GM21367 (cell line): Measurements from ENCODE around the gene SVIL.
"Not testable (repeated sequence)": the region's sequence is repeated elsewhere in the genome, so short reads cannot be mapped to it uniquely, and the experiment has no call there.

Experiments used
- ATAC-seq: cut with Tn5 transposase; IDR thresholded peaks from one replicate; pipeline ENCODE4 v1.9.1; 2021; ENCODE audit not compliant: unreplicated experiment

The SVIL gene

DNA sequence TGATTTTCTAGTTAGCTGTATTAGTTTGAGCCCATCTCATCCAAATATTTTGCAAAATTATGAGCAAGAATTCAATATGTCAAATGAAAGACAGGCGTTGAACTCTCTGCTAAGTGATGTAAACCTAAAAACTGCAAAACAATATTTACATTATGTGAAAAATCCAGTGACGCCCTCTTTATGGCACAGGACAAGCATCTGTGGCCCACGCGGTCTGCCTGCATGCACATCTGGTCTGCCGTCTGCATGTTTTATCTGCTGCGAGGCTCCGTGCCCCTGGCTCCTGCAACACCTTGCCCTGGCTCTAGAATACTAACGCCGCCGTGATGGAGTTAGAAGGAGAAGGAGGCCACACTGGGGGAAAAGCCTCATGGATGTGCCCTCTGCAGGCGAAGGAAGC, 142.0 kb downstream of the SVIL start:
- no peak for ATAC-seq

DNA sequence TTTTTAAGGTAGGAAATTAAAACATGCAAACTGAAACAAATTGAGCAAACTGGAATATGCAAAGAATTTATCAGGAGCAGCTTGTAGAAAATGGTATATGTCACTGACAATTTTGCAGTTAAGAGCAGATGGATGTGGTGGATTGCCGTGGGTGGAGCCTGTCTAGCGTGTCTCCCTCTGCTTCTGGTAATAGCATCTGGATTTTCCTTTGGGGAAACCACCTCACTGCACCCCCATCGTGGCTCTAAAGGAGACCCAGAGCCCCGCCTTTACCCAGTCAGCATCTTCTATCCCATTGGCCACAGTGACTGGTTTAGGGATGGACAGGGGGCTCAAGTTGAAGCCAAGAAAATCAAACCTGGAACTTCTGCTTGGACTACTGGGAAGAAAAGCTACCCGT, 142.9 kb downstream of the SVIL start:
- ATAC-seq: no peak

DNA sequence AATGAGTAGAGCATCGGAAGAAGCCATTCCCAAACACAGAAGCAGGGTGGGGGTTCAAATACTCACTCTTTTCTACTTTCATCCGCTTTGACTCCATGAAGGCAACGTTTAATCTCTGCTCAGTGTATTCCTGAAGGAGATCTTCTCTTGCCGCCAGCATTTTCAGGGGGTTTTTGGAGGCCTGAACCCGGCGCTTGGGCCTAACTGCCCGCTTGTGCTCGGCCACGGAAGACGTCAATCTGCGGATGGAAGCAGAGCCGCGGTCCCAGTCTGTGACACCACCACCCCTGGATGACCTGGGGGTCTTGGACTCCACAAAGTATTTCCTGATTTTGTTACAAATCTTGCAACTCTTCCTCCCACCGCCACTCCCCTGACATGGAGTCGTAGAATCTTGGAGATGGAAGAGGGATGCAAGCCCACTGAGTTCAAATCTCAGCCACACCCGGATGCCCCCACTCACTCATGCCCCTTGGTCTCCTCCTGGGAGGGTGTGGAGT, 143.9 kb downstream of the SVIL start:
- ATAC-seq: not testable (repeated sequence)

DNA sequence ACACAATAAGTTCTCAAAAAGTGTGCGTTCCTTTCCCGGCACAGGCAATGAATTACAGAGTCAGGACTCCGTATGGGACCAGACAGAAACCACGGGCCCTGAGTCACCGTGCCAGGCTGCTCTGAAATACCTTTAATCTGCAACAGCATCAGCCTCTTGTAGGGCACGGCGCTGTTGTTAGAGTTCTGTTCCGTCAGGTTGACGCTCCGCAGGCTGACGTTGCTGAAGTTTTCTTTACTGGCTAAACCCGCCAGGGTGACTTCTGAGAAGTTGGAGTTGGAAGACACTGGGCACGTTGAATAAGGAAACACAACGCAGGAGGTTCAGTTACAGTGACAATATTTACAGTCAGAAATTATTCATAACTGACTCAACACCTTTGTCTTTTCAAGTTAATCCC, 146.3 kb downstream of the SVIL start:
- not testable (repeated sequence) for ATAC-seq

DNA sequence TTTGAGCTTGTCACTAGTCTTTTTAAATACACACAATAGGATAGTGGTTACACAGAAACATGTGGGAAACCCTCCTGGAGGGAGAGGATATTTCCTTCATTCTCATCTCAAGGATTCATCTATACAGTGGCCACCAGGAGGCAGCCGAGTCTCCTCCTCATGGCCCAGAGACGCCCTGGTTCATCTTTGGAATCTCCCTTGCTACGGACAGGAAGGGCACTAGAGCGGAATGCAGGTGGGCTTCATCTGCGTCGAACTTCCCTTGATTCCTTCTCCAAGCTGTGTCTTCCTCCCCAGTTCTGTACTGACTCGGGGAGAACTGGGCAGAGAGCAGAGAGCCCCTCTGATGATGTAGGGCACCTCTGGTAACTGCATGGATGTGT, 146.9 kb downstream of the SVIL start:
- ATAC-seq: not testable (repeated sequence)

DNA sequence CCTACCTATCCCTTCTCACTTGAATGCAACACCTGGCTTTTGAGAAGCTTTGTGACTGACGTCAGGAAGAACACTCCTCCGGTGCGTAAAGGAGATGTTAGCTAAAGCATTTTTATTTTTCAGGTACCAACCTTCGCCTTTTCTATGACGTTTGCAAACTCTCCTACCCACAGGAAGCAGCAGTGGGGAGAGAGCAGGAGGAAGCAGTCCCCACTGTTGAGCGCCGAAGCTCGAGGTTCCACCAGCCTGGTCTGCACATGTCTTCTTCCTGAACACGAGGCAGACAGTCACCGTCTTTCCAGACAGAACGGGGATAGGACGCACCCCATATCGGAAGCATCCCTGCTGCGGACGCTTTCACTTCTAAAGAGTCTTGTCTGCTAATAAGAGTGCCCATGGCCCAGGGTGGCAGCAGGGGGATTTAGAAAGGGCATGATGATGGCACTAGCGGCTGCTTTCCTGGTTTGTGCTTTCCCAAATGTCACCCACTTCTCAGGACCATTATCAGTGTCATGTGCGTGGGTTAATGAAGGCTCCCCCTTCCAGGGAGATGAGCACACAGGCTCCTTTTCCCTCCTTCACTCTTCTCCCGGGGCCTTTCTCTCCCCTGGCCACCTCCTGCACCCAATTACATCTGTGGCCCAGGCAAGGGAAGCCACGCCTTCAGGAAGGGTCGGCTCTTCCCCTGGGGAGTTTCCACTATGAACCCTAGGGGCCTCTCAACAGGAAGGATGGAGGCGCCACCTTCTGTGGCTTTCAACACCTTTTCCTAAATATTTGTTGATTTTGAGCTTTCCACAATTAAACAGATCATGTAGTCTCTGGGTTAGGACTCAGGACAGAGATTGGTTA, 147.5 kb downstream of the SVIL start:
- ATAC-seq: not testable (repeated sequence)

DNA sequence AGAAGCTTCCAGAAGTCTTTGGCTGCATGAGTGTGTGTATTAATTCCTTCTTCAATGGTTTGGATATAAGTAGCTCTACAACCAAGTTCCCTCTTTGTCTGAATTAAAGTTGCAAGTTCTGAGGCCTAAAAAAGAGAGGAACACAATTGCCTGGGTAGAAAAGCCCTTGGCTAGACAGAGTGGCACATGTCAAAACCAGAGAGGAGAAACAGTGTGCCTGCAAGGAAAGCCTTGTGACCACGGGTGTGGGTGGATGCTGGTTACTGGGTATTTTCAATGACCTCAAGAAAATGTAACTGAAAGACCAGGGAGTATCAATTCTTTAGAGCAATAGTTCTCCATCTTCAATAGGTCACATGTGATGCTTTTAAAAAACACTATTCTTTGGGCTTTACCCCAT, 148.3 kb downstream of the SVIL start:
- no peak for ATAC-seq

DNA sequence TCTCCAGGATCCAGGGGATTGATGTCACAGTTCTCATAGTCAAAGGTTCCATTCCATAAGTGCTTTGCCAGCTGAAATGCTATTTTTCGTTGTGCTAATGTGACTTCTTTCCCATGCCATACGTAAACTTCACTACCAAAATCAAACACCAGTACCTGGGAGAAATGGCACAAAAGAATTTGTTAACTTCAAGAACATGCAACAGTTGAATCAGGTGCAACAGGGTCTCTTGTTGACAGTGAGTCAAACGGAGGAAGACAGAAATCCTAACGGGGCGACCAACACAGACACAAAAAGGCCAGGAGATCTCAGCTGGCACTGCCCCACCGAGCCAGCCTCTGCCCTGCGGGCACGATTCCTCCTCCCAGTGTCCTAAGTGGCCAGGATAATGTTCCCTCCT, 150.1 kb downstream of the SVIL start:
- ATAC-seq: not testable (repeated sequence)

DNA sequence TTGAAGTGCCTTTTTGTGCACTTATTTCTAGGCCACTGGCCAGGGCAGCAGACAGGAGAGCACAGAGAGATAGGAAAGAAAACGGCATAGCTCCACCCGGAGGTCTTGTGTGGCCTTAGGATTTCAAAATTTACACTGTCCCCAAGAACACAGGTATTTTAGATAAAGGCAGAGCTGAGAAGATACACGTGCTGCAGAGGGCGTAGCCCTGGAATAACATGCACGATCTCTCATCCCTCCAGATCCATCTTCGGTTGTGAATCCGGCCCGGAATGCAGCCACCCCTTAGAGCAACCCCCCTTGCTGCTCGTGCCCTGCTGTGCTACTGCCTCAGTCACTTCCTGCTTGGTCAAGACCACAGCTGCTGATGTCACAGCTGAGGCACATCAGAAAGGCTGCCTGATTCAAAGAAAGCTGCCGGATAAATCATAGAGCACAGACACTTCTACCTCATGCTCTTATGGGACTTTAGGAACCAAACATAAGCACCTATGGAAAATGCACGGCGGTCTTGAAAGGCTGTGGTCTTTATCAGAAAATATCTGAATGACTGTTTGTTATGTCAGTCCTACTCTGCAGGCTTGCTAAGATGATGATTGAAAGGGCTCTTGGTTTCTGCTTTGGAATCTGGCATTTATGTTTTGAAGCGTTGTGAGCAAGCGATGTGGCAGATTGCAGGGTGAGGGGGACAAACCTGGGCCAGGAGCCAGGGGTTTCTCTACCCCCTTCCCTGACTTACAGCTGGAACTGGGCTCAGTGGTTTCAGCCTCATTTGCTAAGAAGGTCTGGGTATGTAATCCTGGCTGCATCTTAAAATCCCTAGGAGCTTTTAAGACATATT, 152.0 kb downstream of the SVIL start:
- no peak for ATAC-seq

DNA sequence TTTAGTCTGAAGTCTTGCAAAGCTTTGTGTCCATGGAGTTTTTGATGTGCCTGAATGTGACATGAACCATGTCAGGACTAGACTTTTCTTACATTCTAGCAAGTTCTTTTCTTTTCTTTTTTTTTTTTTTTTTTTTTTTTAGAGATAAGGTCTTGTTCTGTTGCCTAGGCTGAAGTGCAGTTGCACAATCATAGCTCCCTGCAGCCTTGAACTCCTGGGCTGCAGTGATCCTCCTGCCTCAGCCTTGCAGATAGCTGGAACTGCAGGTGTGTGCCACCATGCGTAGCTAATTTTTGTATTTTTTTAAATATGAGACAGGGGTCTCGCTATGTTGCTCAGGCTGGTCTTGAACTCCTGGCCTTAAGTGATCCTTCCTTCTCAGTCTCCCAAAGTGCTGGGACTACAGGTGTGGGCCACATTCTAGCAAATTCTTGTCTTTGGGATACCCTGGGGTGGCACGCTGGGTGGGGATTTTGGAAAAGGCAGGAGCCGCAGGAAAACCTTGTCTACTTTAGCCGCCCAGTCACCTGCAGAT, 152.8 kb downstream of the SVIL start:
- no peak for ATAC-seq

DNA sequence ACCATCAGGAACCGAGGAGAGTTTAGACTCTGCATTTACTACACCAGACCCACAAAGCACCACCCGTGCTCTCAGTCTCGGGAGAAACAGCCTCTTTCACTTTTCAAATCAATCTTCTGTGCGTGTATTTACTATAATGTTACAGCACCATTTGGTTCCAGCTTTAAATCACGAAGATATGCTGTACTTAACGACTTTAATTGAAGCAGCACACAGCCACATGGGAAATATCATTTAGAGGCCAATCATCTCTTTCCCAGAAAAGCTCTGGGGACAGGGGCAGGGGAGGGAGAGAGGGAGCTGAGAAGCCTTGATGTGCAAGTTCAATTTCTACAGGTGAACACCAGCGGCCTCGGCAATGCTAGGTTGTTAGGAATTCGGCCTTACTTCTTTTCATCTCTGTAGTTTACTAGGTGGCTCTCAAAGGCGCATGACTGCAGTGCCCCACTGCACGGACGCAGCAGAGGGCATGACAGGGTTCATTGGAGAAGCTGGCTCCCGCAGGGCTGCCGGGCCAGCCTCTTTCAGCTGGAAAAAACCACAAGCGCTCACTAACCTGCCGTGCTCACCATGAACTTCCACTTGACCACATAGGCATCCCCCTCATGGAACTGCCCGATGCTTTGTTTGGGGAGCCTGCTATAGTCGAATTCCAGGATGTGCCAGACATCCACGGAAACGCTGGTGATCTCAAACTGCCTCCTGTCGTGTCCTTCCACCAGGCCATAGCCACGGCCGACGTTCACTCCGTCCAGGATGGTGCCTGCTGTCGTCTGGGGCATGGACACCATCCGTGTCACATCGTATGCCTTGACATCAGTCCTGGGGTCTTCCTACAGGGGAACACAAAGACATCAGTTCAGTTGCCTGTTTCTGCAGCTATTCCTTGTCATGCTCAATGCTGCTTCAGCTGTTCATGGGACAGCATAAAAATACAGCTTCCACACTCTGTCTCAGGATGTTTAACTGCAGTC, 154.5 kb downstream of the SVIL start:
- no peak for ATAC-seq

DNA sequence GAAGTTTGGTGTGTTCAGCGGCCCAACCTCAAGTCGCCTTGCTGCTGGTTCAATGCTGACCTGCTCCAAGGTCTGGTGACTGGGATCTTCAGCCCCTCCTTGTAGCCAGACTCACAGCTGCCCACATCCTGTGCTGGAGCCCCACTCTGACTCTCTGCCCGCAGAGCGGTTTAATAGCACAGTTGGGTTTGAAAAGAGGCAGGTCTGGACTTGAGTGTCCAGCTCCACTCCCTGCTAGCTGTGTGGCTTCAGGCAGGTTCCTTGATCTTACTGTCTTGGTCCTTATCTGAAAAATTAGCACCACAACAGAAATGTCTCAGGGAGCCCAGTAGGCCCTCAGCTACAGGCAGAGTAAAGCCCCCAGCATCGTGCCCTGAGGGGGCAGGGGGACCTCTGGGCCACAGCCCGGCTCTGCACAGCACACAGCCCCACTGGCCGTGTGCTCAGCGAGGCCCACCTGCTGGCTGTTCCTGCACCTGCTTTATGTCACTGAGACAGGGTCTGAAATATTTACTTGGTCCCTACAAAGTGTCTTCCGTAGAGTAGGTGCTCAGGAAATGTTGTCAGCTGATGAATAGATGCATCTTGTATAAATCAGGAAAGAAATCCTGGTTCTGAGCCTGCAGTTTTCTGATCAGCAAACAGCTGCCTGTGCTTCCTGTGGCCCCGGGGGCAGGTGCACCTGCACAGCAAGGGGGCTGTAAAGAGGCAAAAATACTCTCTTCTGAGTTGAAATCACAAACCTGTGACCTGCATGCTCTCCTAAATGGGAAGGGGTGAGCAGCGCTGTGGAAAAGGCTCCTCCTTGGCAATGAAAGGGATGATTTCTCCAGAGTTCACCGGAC, 155.5 kb downstream of the SVIL start:
- ATAC-seq: no peak

DNA sequence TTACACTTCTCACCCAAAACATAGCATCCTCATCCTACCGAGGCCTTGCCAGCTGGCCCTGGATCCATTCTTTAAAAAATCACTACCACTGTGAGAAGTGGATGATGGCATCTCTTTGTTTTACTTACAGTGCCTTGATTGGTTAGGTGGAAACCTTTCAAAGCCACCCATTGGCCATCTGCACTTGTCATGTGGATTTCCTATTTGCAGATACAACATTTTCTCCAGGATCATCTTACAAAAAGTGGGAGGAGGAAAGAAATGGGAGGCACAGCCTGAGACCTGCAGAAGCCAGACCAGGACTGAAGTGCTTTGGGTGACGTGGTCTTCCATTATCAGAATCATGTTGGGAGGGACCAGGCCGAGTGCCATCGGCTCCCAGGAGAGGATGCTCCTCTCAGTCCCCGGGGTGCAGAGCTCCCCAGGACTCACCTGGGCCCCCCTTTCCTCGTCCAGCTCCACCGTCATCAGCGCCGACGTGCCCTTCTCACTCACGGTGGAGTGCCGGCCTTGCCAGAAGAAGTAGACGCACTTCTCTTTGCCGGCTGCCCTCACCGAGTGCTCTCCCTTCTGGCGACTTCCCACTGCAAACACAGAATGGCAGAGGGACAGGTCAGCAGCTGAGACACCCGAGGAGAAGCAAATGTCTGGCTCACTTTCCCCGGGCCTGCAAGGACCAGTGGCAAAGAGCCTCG, 161.2 kb downstream of the SVIL start:
- no peak for ATAC-seq

DNA sequence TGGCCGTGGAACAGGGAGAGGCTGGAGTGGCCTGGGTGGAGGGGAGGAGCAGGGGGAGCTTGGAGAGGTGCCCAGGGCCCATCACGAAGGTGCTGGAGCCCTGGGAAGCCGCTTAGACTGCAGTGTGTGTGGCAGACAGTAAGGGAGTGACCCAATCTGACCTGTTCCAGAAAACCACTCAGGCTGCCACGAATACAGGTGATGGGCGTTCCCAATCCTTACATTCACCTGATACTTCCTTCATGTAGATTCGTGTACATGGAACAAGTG, 161.7 kb downstream of the SVIL start:
- ATAC-seq: no peak

DNA sequence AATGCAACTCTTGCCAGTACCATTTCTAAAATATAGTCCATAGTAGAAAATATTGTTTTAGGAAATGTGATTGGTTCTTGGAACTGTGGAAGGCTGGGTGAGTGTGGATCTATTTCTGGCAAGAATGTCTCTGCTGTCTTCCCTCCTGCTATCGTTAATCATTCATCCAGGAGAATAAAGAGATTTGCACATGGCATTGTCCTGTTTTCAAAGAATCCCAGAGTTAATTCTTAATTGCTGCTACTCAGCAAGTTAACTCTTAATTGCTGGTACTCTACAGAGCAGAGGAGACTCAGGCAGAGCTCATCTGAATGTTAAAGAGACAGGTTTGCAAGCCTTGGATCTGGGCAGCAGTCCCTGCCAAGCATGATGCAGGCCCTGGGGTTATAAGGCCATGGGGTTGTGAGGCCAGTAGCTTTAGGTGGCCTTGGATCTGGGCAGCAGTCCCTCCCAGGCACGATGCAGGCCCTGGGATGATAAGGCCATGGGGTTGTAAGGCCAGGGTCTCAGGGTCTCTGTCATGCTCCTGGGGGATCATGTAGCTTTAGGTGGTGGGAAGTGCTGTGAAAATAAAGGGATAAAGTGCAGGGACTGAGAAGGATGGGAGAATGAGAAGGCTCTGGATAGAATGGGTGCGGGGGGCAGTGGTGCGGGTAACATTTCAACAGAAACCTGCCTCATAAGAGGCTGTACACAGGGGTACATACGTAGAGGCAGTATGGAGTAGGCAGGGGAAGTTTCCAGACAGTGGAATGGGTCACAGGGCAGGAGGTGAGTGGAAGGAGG, 162.3 kb downstream of the SVIL start:
- ATAC-seq: no peak

DNA sequence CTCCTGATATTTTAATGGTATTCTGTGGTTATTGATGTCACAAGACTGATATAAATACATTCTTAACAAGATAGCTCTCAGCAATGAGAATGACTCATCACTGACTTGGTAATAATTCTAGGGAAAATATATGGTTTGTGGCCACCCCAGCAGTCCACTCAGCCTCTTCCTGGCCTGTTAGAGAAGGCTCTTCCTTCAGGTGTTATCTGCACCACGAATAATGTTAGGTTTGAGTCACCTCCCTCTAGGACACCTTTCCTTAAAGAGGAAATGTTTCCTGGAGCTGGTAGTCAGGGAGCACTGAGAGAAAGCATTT, 163.3 kb downstream of the SVIL start:
- ATAC-seq: no peak

DNA sequence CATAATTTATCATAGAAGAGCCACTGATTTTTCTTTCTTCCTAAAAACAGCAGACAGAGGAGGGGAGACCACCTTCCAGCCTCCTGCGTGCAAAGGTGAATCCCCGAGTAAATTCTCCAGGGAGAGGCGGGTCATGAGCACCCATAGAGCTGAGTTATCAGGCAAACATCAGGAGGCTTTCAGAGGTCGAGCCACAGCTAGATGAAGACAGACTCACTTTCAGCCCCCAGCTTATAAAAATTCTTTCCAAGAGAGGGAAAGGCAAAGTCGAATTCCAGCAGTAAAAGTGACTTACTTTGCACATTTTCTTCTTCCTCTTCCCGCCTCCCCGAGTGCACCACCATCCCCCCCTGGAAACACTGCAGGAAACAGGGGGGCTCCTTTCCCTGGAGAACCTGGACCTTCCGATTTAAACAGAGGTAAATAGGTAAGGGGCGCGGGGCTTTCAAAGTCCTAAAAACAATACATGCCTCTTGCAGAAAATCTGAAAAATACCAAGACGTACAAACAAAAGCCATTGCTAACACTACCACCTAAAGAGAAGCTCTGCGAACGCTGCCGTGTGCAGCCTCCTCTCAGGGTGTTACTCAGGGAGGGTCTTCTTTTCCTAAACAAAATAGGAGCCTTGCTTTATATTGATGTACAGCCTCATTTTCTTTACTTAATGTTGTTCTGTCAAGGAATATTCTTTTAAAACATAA, 163.8 kb downstream of the SVIL start:
- no peak for ATAC-seq

DNA sequence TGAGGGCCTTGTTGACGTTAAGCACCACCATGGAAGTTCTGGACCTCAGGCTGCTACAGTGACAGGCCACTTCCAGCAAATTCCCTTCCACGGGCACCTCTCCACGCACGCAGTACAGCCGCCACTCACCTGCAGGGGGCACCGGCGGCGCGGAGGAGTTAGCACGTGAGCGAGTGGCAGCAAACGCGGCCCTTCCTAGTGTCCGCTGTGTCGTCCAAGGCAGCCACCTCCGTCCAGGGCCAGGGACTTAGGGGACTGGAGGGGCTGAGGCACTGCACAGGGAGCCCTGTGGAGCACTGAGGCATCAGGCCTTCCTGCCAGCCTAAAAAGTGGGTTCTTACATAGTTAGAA, 164.4 kb downstream of the SVIL start:
- no peak for ATAC-seq
